WTC11 (cell line): Measurements from ENCODE around the gene CEP85L. TPM values are rescaled to one million over a fixed set of nuclear protein-coding genes. Genes with fewer than 3 reads are reported as not detected.
A peak's percentile ranks its signal among the peaks of the same experiment; 100 is the strongest.

Experiments used
- ATAC-seq: fragments of 200-7000 bp; cut with Tn5 transposase; 2 replicates; pipeline ENCODE4 v1.10.0; 2021; ENCODE audit warnings: mild to moderate bottlenecking, moderate library complexity
- Bru-seq: library from RNA; stranded (reverse); fragments of 400-500 nt; gene quantifications from one replicate; lab custom pipeline; 2021; lab: Mats Ljungman, UMichigan
- CTCF ChIA-PET: fragments of 300-600 bp; sonication (Branson Sonifier 250); formaldehyde crosslinking; loops from one replicate; lab custom pipeline; 2021; ENCODE audit warnings: antibody characterized with exemption; lab: Charles Lee
- POLR2A ChIA-PET: fragments of 350-600 bp; sonication (Branson Sonifier 250); formaldehyde crosslinking; loops from one replicate; lab custom pipeline; 2021; ENCODE audit warnings: antibody characterized with exemption; lab: Charles Lee
- DNase-seq: peaks from one replicate; pipeline ENCODE4 v3.0.0; 2021; ENCODE audit warnings: low spot score
- H3K27ac Mint-ChIP-seq: 2 replicates; pipeline ENCODE4 v1.8.0; 2021; ENCODE audit warnings: mixed read lengths
- H3K27me3 Mint-ChIP-seq: 2 replicates; pipeline ENCODE4 v1.8.0; 2021; ENCODE audit warnings: low read depth, mild to moderate bottlenecking, moderate library complexity, mixed read lengths
- H3K36me3 Mint-ChIP-seq: 2 replicates; pipeline ENCODE4 v1.8.0; 2021; ENCODE audit warnings: mixed read lengths
- H3K4me1 Mint-ChIP-seq: 2 replicates; pipeline ENCODE4 v1.8.0; 2022; ENCODE audit warnings: mixed read lengths
- H3K4me3 Mint-ChIP-seq: 2 replicates; pipeline ENCODE4 v1.8.0; 2021; ENCODE audit warnings: mild to moderate bottlenecking, moderate library complexity, mixed read lengths
- H3K9me3 Mint-ChIP-seq: 2 replicates; pipeline ENCODE4 v1.8.0; 2021; ENCODE audit warnings: mixed read lengths
- AR ChIP-seq: fragments of 250-450 bp; sonication (Bioruptor Pico); IDR thresholded peaks from 2 replicates; pipeline ENCODE4 v1.9.0; 2021; ENCODE audit warnings: mild to moderate bottlenecking
- CREB1 ChIP-seq: sonication (generic); formaldehyde crosslinking; IDR thresholded peaks from 2 replicates; pipeline ENCODE4 v1.8.0; 2023; ENCODE audit warnings: mild to moderate bottlenecking, missing genetic modification reagents
- CREM ChIP-seq: sonication (generic); formaldehyde crosslinking; IDR thresholded peaks from 2 replicates; pipeline ENCODE4 v1.8.1; 2022; ENCODE audit warnings: mild to moderate bottlenecking, missing genetic modification reagents, moderate library complexity
- E2F5 ChIP-seq: sonication (generic); formaldehyde crosslinking; IDR thresholded peaks from 2 replicates; pipeline ENCODE4 v1.8.1; 2022; ENCODE audit warnings: mild to moderate bottlenecking, moderate library complexity, missing genetic modification reagents
- ETV6 ChIP-seq: sonication (generic); formaldehyde crosslinking; IDR thresholded peaks from 2 replicates; pipeline ENCODE4 v1.8.1; 2022; ENCODE audit warnings: mild to moderate bottlenecking, missing genetic modification reagents
- FOXK1 ChIP-seq: sonication (generic); formaldehyde crosslinking; IDR thresholded peaks from 2 replicates; pipeline ENCODE4 v1.8.0; 2022; ENCODE audit warnings: mild to moderate bottlenecking, moderate library complexity, missing genetic modification reagents
- GRHL2 ChIP-seq: fragments of 250-450 bp; sonication (Bioruptor Pico); IDR thresholded peaks from 2 replicates; pipeline ENCODE4 v1.8.0; 2022; ENCODE audit warnings: mild to moderate bottlenecking, moderate library complexity; ENCODE audit not compliant: insufficient replicate concordance, severe bottlenecking
- MLX ChIP-seq: sonication (generic); formaldehyde crosslinking; IDR thresholded peaks from 2 replicates; pipeline ENCODE4 v1.8.1; 2023; ENCODE audit warnings: mild to moderate bottlenecking, missing genetic modification reagents, moderate library complexity
- NFYB ChIP-seq: sonication (generic); formaldehyde crosslinking; conservative IDR thresholded peaks from 2 replicates; pipeline ENCODE4 v1.8.0; 2022; ENCODE audit warnings: low read depth, missing genetic modification reagents
- NR3C1 ChIP-seq: sonication (generic); formaldehyde crosslinking; conservative IDR thresholded peaks from 2 replicates; pipeline ENCODE4 v1.8.1; 2023; ENCODE audit warnings: low read depth, mild to moderate bottlenecking, missing genetic modification reagents
- OVOL2 ChIP-seq: fragments of 250-450 bp; sonication (Bioruptor Pico); IDR thresholded peaks from 2 replicates; pipeline ENCODE4 v1.9.0; 2021; ENCODE audit warnings: mild to moderate bottlenecking, borderline replicate concordance
- RELA ChIP-seq: sonication (generic); formaldehyde crosslinking; IDR thresholded peaks from 2 replicates; pipeline ENCODE4 v1.8.1; 2022; ENCODE audit warnings: missing genetic modification reagents, mild to moderate bottlenecking, borderline replicate concordance
- SMAD3 ChIP-seq: sonication (generic); formaldehyde crosslinking; IDR thresholded peaks from 2 replicates; pipeline ENCODE4 v1.8.0; 2022; ENCODE audit warnings: missing genetic modification reagents, mild to moderate bottlenecking, borderline replicate concordance
- SP1 ChIP-seq: sonication (generic); formaldehyde crosslinking; conservative IDR thresholded peaks from 2 replicates; pipeline ENCODE4 v1.8.1; 2022; ENCODE audit warnings: missing genetic modification reagents
- ZNF121 ChIP-seq: sonication (generic); formaldehyde crosslinking; IDR thresholded peaks from 2 replicates; pipeline ENCODE4 v1.8.0; 2023; ENCODE audit warnings: missing genetic modification reagents
- ZNF281 ChIP-seq: sonication (generic); formaldehyde crosslinking; IDR thresholded peaks from 2 replicates; pipeline ENCODE4 v1.8.0; 2023; ENCODE audit warnings: mild to moderate bottlenecking, missing genetic modification reagents
- ZNF671 ChIP-seq: fragments of 250-450 bp; sonication (Bioruptor Pico); IDR thresholded peaks from 2 replicates; pipeline ENCODE4 v1.8.0; 2021; ENCODE audit warnings: mild to moderate bottlenecking
- long read RNA-seq, 3 experiments: library from RNA in 1 of 3; library from capped mRNA in 1 of 3; library from polyadenylated mRNA in 1 of 3; unstranded in 2 of 3; stranded (forward) in 1 of 3; transcript quantifications; one replicate each; pipeline ENCODE4 v2.0.0, GENCODE V29; 2021
- total RNA-seq: library from RNA; stranded (reverse); gene quantifications from 3 replicates; pipeline ENCODE4 v1.2.3, GENCODE V29; 2021
- TF ChIP-seq, protein P1 (sequence below): sonication (generic); formaldehyde crosslinking; IDR thresholded peaks from 2 replicates; pipeline ENCODE4 v1.8.1; 2023; ENCODE audit warnings: mild to moderate bottlenecking, missing genetic modification reagents
- TF ChIP-seq, protein P2 (sequence below): fragments of 250-450 bp; sonication (Bioruptor Pico); IDR thresholded peaks from 2 replicates; pipeline ENCODE4 v1.8.0; 2021; ENCODE audit warnings: mild to moderate bottlenecking
- TF ChIP-seq, protein P3 (sequence below): sonication (generic); formaldehyde crosslinking; IDR thresholded peaks from 2 replicates; pipeline ENCODE4 v1.8.0; 2022; ENCODE audit warnings: mild to moderate bottlenecking, missing genetic modification reagents

Gene CEP85L
- 19.6 to 32.5 TPM (median 21.8 TPM) in 3 replicates for total RNA-seq
- percentile 72 among the genes with signal in this experiment for Bru-seq, nascent RNA
- long read RNA-seq, experiment 1, full-length matches to known transcripts, result 12 of 42 reads
- long read RNA-seq, experiment 1, partial matches to known transcripts, result 7 of 42 reads
- long read RNA-seq, experiment 1, other reads (novel, unspliced or antisense), result 23 of 42 reads
- long read RNA-seq, experiment 2, partial matches to known transcripts, result 2 of 11 reads
- long read RNA-seq, experiment 2, other reads (novel, unspliced or antisense), result 9 of 11 reads
- long read RNA-seq, experiment 3, partial matches to known transcripts, result 1 of 5 reads
- long read RNA-seq, experiment 3, other reads (novel, unspliced or antisense), result 4 of 5 reads

DNA sequence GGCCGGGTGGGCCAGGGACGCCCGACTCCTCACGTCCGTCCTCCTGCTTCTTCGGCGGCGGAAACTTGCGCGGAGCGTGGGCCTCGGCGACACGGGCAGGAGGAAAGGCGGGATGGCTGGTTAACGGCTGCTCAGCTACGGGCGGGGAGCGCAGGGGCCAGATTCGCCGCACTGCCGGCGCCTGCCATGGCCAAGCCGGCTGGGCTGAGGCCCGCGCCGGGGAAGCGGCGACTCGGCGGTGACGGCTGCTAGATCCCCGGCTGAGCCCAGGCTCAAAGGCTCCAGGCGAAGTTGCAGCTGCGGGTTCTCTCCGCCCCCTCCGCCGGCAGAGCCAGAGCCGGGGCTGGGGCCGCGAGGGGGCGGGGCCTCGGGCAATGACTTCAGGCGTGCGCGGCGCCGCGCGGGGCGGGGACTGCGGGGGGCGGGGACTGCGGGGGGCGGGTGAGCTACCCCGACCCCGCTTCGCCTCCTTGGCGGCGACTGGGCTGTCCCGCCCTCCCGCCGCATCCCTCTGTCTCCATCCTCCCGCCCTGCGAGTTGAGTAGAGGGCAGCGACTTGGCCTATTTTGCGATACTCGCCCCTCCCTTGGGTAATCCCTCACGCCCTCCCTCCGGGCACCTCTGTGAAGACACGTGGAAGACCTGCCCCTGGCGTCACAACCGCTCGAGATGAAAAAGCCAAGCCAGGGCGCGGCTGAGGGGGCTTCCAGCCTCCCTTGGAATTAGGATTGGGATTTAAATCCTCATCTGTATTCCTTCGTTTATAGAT is at the start of gene CEP85L:
Gene CEP85L, minus strand, starts transcription at position 310 of the 769 bp plus-strand sequence. CDS start 322 bp downstream, outside the sequence.
- H3K36me3 Mint-ChIP-seq, result no peaks in the 10 kb centered on the region
- H3K4me3 Mint-ChIP-seq, result peak within 1 kb of the TSS; percentile 81
- peak; percentile 89 for ATAC-seq
- TF ChIP-seq FOXK1 (CRISPR knock-in tag) (peak; percentile 33; the same call in 1 of the 2 replicates), CREM (CRISPR knock-in tag) (no peak), CREB1 (CRISPR knock-in tag) (peak; percentile 68; the same call in 1 of the 2 replicates), GRHL2 (no peak), RELA (0 out of 2 replicates have a peak, but pooled peaks have one; percentile 42), SP1 (CRISPR knock-in tag) (peak; percentile 53; the same call in 1 of the 2 replicates), MLX (CRISPR knock-in tag) (0 out of 2 replicates have a peak, but pooled peaks have one; percentile 8), ZNF671 (no peak), ETV6 (CRISPR knock-in tag) (peak; percentile 13; the same call in 1 of the 2 replicates), NR3C1 (CRISPR knock-in tag) (no peak), NFYB (no peak), SMAD3 (peak; percentile 56; the same call in 1 of the 2 replicates), E2F5 (CRISPR knock-in tag) (0 out of 2 replicates have a peak, but pooled peaks have one; percentile 25), OVOL2 (CRISPR knock-in tag) (no peak), AR (CRISPR knock-in tag) (no peak), ZNF281 (CRISPR knock-in tag) (0 out of 2 replicates have a peak, but pooled peaks have one; percentile 31), ZNF121 (peak; percentile 94)
- TF ChIP-seq, protein P1, sequence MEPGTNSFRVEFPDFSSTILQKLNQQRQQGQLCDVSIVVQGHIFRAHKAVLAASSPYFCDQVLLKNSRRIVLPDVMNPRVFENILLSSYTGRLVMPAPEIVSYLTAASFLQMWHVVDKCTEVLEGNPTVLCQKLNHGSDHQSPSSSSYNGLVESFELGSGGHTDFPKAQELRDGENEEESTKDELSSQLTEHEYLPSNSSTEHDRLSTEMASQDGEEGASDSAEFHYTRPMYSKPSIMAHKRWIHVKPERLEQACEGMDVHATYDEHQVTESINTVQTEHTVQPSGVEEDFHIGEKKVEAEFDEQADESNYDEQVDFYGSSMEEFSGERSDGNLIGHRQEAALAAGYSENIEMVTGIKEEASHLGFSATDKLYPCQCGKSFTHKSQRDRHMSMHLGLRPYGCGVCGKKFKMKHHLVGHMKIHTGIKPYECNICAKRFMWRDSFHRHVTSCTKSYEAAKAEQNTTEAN (CRISPR knock-in tag), result no peak
- TF ChIP-seq, protein P2, sequence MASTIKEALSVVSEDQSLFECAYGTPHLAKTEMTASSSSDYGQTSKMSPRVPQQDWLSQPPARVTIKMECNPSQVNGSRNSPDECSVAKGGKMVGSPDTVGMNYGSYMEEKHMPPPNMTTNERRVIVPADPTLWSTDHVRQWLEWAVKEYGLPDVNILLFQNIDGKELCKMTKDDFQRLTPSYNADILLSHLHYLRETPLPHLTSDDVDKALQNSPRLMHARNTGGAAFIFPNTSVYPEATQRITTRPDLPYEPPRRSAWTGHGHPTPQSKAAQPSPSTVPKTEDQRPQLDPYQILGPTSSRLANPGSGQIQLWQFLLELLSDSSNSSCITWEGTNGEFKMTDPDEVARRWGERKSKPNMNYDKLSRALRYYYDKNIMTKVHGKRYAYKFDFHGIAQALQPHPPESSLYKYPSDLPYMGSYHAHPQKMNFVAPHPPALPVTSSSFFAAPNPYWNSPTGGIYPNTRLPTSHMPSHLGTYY (CRISPR knock-in tag), result no peak
- TF ChIP-seq, protein P3, sequence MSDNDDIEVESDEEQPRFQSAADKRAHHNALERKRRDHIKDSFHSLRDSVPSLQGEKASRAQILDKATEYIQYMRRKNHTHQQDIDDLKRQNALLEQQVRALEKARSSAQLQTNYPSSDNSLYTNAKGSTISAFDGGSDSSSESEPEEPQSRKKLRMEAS (CRISPR knock-in tag), result peak; percentile 58; the same call in 1 of the 2 replicates
- TF ChIP-seq, all 79 proteins: peak for 11
- ChIA-PET POLR2A (interaction anchor here (0.5 to 1.8 kb wide), 6 partner anchors 10 to 1692 kb away, joined by 3 to 7 read pairs (median 4); no protein-coding TSS in a partner anchor), CTCF (interaction anchor here (0.6 to 1.2 kb wide), 7 partner anchors 15 to 1306 kb away, joined by 3 to 4 read pairs (median 3); no protein-coding TSS in a partner anchor)
- Mint-ChIP-seq H3K9me3 (no peaks in the 10 kb centered on the region), H3K4me1 (peaks cover 25% of the 10 kb centered on the region), H3K27me3 (no peaks in the 10 kb centered on the region; the same call in 1 of the 2 replicates), H3K27ac (peak within 1 kb of the TSS; percentile 98)
- DNase-seq, result peak; percentile 92
